ENCODE measurements around the gene ZNF853. TPM values are rescaled to one million over a fixed set of nuclear protein-coding genes. Genes with fewer than 3 reads are reported as not detected.

ZNF853 gene
- total and polyA plus RNA-seq, 2 of the 8 experiments (the other 6 are each of a cell fraction or from before 2014, with no cell fraction given), result 4.3 to 5.7 TPM

DNA sequence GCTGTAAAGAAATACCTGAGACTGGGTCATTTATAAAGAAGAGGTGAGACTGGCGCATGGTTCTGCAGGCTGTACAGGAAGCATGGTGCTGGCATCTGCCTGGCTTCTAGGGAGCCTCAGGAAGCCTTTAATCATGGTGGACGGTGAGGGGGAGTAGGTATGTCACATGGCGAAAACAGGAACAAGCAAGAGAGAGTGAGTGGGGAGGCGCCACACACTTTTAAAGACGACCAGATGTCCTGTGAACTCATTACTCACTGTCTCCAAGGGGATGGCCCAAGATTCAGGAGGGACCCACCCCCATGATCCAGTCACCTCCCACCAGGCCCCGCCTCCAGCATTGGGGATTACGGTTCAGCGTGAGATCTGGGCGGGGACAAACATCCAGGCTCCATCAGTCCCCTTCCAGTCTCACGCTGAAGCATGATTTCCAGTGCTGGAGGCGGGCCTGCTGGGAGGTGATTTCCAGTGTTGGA is 24.9 kb downstream of the ZNF853 start:
- Histone ChIP-seq H2BK120ac (replicated peaks; ENCODE audit: low read depth, low read length) (no peak overlapping the region), H3K9me3 (ENCODE audit: insufficient read depth in 2 of 2, low read depth in 1 of 2, low read length in 1 of 2) (no peaks in the 10 kb centered on the region), H4K8ac (ENCODE audit: extremely low read depth, insufficient read depth, low read length) (no peak overlapping the region), H2AFZ (ENCODE audit: low read length) (no peak overlapping the region), H3K56ac (replicated peaks; ENCODE audit: insufficient read length, low read depth, low read length) (no peak overlapping the region), H3K14ac (ENCODE audit: insufficient read length) (no peak overlapping the region), H4K5ac (ENCODE audit: insufficient read length, low read depth, low read length) (no peak overlapping the region), H2BK5ac (ENCODE audit: low read depth, low read length) (no peak overlapping the region), H3K23me2 (ENCODE audit: low read depth, low read length) (no peaks in the 10 kb centered on the region; the same call in 1 of the 2 replicates), H4K20me1 (replicated peaks in 1 of 2; ENCODE audit: control insufficient read depth in 1 of 2, insufficient read depth in 2 of 2, low read length in 2 of 2) (peaks cover 0 to 7% of the 10 kb centered on the region in 2 experiments), H3K79me1 (ENCODE audit: low read depth, low read length) (peaks cover 5% of the 10 kb centered on the region; the same call in 1 of the 2 replicates), H3K27me3 (replicated peaks in 1 of 4; ENCODE audit: control insufficient read depth in 3 of 4, extremely low read depth in 1 of 4, insufficient read depth in 3 of 4, low read length in 3 of 4) (no peaks in the 10 kb centered on the region), H3K4ac (replicated peaks; ENCODE audit: insufficient read length, low read depth, low read length) (no peak overlapping the region), H3K4me1 (replicated peaks in 1 of 4; ENCODE audit: control insufficient read depth in 3 of 4, insufficient read depth in 4 of 4, low read length in 3 of 4) (peaks cover 0 to 9% (median 2%) of the 10 kb centered on the region in 4 experiments; a peak in 3 of 7 replicates), H2BK12ac (ENCODE audit: low read depth, low read length) (no peak overlapping the region), H3K27ac (ENCODE audit: low read depth, low read length) (no peak overlapping the region), H2BK15ac (ENCODE audit: low read length) (no peak overlapping the region), H3K36me3 (ENCODE audit: control insufficient read depth in 2 of 4, insufficient read depth in 4 of 4, low read length in 3 of 4) (peaks cover 0 to 10% (median 3%) of the 10 kb centered on the region in 4 experiments; a peak in 4 of 8 replicates), H3K23ac (ENCODE audit: insufficient read length) (no peak overlapping the region), H3K18ac (ENCODE audit: extremely low read depth, low read length) (no peak overlapping the region), H4K91ac (replicated peaks; ENCODE audit: insufficient read length, low read length) (no peak overlapping the region), H2BK20ac (ENCODE audit: low read length) (no peak overlapping the region), H3K79me2 (ENCODE audit: control insufficient read depth in 1 of 2, insufficient read depth in 2 of 2, low read length in 2 of 2) (no peaks in the 10 kb centered on the region), H3K4me3 (ENCODE audit: extremely low read depth in 1 of 4, insufficient read depth in 2 of 4, low read depth in 3 of 4, low read length in 4 of 4) (no peak overlapping the region), H2AK5ac (ENCODE audit: low read depth, low read length) (no peak overlapping the region), H3K4me2 (ENCODE audit: insufficient read depth in 1 of 2, low read depth in 2 of 2, low read length in 2 of 2) (no peak overlapping the region; a peak in 1 of 4 replicates), H3K9ac (replicated peaks in 1 of 4; ENCODE audit: extremely low read depth in 1 of 4, low read depth in 3 of 4, low read length in 3 of 4) (no peak overlapping the region)
- 73% methylated on average over 11 of the region's 11 CpGs; no CpG with 5 or more reads in 1 of the 2 experiments for WGBS, 2 experiments (ENCODE audit: extremely low coverage in 1 of 2, insufficient coverage in 1 of 2, insufficient read length in 1 of 2, insufficient replicate concordance in 2 of 2, low coverage in 1 of 2, low lambda C conversion rate in 2 of 2, missing lambda C conversion rate in 1 of 2)
- TF ChIP-seq TBP (IDR thresholded peaks at IDR 0.05; ENCODE audit: low read depth, low read length) (no peak), BACH1 (IDR thresholded peaks at IDR 0.05; ENCODE audit: low read length) (no peak), POU5F1 (IDR thresholded peaks at IDR 0.05; ENCODE audit: low read depth, low read length) (no peak), KDM4A (IDR thresholded peaks at IDR 0.05; ENCODE audit: low read depth, low read length, severe bottlenecking) (no peak), NRF1 (IDR thresholded peaks at IDR 0.05; ENCODE audit: low read depth, low read length) (no peak), CTBP2 (IDR thresholded peaks at IDR 0.05; ENCODE audit: borderline replicate concordance, insufficient read depth, insufficient read length, low read length) (no peak), ASH2L (IDR thresholded peaks at IDR 0.05; ENCODE audit: low read length) (no peak), USF2 (IDR thresholded peaks at IDR 0.05; ENCODE audit: low read length) (no peak), POLR2A (IDR thresholded peaks at IDR 0.05; ENCODE audit: control extremely low read depth in 1 of 2, low read depth in 2 of 2, low read length in 2 of 2) (no peak), HDAC2 (IDR thresholded peaks at IDR 0.05; ENCODE audit: borderline replicate concordance in 1 of 2, low read depth in 2 of 2, low read length in 2 of 2) (no peak)
- FAIRE-seq (peak; percentile 79), DNase-seq (ENCODE audit: low read depth in 1 of 2, low spot score in 2 of 2) (peak; percentile 51 to 83)
- POLR2A ChIA-PET (ENCODE audit: partially characterized antibody), result no interaction called here
- CTCF ChIA-PET (ENCODE audit: partially characterized antibody), result interaction anchor here (0.6 to 1.4 kb wide), 4 partner anchors 10 to 185 kb away, joined by 3 read pairs; no protein-coding TSS in a partner anchor
